ENCODE measurements around the gene ZFPM1.
"Not testable (repeated sequence)": the region's sequence is repeated elsewhere in the genome, so short reads cannot be mapped to it uniquely, and the experiment has no call there.

Gene ZFPM1

GRCh38 chr16:88467541-88467944, 14.5 kb downstream of the ZFPM1 start:
- DNase-seq: no peak

DNA sequence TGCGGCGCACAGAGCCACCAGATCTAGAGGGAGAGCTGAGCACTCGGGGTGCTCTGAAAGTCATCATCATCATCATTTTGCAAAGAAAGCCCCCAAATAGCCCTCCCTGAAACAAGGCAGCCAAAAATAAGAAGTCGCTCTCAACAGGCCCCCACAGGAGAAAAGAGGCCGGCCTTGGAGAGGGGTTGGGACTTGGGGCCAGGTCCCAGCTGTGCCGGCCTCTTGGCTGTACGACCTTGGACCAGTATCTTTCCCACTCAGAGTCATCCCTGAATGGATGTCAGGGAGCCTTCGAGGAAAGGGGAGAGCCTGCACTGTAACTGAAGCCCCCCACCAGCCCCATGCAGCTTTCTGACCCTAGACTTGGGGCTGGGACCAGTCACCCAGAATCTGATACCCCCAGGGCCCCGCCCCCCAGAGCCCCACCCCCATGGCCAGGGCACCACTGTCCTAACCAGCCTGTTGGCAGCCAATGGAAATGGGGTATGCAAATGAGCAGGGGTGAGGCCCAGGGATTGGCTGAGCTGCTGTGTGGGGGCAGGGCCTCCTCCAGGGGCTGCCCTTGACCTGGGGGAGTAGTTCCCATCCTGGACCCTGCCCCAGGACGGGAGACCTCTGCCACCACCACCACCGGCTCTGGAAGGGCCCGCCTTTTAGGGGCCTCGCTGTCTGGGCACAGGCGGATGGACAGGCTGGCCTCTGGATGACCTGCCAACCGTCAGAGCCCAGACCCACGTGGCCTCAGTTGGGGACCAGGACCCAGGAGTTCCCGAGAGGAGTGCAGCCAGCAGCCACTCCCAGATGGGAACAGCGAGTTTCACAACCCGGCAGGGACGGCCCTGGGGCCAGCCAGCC, 15.4 kb downstream of the ZFPM1 start:
- DNase-seq: no peak

DNA sequence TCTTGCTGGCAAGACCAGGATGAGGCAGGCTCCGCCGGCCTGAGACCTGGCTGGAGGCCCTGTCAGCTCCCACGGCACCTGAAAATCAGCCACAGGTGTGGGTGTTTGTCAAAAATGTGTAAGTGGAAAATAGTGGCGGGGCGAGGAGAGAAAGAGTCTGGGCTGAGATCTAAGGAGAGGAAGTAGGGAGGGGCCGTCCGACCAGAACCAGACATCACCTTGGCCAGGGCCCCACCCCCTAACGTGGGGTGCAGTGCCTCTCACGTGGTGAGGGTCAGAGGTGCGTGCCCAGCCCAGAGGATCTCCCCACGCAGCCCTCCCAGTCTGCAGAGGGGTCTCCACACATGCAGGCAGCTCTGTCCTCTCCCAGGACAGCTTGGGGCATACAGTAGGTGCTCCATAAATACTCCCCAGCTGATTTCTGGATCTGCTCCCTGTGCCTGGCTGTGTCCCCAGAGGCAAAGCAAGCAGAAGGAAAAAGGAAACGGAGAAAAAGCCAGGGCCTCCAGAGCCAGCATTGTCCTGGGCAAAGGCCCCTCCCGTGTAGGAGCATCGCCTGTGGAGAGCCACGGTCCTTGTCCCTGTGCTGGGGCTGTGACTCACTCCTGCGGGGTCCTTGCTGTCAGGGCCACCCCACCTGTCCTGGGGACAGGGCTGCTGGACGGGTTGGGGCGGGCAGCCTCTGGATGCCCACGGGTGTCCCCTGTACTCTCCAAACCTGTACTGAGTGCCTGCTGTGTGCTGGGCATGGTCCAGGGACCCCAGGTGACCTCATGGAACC, 16.7 kb downstream of the ZFPM1 start:
- DNase-seq: peak; percentile 61

DNA sequence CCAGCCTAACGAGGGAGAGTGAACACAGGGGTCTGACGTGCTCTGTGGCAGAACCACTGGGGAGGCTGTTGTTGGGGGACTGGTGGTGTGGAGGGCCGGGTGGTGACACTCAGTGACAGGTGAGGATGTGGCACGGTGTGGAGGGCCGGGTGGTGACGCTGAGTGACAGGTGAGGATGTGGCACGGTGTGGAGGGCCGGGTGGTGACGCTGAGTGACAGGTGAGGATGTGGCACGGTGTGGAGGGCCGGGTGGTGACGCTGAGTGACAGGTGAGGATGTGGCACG, 17.3 kb downstream of the ZFPM1 start:
- not testable (repeated sequence) for DNase-seq

- DNase-seq: not testable (repeated sequence)
Observed at GRCh38 chr16:88470696-88471095, 17.6 kb downstream of the ZFPM1 start.

DNA sequence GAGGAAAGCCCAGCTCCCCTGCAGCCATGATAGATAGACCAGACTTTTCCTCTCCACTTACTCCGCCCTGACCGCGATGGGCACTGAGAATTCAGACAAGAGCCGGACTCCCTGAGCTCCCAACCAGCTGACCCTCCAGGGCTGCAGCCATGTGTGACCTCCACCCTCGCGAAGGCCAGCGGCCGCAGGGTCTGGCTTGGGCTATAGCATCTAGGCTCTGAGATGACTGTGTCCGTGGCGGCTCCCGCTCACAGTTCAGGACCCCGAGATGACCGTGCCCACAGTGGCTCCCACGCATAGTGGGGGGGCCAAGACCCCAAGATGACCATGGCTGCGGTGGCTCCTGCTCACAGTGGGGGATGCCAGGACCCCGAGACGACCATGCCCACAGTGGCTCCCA, 18.0 kb downstream of the ZFPM1 start:
- no peak for DNase-seq

- DNase-seq: no peak
Observed at GRCh38 chr16:88471575-88471974, 18.5 kb downstream of the ZFPM1 start.

GRCh38 chr16:88472069-88472468, 19.0 kb downstream of the ZFPM1 start:
- no peak for DNase-seq

DNA sequence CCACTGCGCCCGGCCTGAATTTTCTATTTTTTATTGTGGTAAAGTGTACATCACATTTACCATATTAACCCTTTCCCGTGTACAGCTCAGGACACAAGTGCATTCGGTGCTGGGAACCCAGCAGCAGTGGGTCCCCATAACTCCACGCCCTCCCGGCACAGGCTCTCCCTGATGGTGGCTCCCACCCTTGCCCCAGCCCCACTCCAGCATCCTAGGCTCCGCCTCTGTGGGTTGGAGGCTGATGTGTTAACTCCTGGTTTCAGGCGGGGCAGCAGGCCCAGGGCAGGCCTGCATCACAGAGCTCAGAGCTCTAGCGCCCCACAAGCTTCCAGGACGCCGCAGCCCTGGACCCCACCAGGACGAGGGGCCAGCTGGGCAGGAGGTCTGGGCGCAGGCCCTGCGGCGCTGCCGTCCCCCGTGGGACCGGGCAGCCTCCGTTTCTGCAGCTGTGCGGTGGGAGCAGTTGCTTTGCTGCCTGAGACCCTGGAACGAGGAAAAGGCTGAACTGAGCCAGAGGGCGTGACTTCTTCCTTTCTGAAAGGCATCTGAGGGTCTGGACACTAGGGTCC, 19.6 kb downstream of the ZFPM1 start:
- no peak for DNase-seq

- no peak for DNase-seq
Observed at GRCh38 chr16:88473666-88474534, 20.8 kb downstream of the ZFPM1 start.

DNA sequence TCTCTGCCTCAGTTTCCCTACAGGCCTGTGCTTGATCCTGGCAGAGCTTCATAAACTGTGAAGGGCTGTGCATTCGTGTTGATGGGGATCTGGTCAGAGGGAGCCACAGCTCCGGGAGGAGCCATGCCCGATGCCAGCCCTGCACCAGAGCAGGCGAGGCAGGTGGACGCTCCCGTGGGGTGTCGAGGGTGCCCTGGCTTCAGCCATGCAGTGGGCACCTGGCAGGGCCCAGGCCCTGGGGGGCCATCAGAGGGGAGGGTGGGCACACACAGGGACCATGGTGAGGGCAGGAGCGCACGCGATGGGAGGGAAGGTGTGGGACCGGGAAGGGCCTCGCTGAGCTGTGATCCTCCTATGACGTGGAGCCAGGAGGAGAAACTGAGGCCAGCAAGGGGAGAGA, 22.0 kb downstream of the ZFPM1 start:
- no peak for DNase-seq

GRCh38 chr16:88476203-88476602, 23.1 kb downstream of the ZFPM1 start:
- no peak for DNase-seq

GRCh38 chr16:88476817-88477397, 23.8 kb downstream of the ZFPM1 start:
- no peak for DNase-seq

GRCh38 chr16:88477631-88478519, 24.8 kb downstream of the ZFPM1 start:
- no peak for DNase-seq

DNA sequence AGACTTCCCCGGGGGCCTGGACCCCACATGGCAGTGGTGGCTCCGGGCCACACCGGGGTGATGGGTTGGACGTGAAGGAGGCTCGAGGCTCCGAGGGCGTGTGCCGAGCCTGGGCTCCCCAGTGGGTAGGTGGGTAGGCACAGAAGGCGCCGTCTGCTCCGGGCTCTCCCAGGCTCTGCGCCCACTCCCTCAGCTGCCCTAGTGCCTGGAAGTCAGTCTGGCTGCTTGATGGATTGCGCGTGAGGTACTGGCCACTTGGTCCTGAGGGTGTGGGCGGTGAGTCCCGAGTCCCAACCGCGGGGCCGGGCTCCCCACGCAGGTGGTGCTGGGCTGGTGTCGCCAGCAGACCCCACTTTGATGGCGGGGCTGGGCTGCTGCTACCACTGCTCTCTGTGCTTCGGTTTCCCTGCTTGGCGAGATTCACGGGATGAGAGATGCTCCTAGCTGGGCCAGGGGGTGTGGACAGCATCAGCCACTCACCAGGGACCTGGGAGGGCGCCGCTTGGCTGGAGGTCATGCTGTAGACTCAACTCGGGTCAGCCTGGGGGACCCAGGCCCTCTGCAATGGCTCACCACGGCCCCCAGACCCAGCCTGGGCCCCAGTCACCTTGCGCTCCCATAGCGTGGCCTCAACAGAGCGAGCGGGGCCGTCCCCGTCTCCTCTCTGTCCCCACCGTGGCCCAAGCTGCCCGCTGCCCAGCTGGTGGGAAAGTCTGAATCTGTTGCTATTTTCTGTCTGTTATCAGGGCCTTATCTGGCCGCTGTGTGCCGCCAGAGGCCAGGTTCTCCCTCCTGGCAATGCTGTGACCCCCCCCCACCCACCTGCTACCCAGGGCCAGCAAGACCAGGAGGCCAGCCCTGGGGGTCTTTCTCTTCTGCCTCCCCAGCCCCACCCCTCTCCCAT, 26.1 kb downstream of the ZFPM1 start:
- no peak for DNase-seq

DNA sequence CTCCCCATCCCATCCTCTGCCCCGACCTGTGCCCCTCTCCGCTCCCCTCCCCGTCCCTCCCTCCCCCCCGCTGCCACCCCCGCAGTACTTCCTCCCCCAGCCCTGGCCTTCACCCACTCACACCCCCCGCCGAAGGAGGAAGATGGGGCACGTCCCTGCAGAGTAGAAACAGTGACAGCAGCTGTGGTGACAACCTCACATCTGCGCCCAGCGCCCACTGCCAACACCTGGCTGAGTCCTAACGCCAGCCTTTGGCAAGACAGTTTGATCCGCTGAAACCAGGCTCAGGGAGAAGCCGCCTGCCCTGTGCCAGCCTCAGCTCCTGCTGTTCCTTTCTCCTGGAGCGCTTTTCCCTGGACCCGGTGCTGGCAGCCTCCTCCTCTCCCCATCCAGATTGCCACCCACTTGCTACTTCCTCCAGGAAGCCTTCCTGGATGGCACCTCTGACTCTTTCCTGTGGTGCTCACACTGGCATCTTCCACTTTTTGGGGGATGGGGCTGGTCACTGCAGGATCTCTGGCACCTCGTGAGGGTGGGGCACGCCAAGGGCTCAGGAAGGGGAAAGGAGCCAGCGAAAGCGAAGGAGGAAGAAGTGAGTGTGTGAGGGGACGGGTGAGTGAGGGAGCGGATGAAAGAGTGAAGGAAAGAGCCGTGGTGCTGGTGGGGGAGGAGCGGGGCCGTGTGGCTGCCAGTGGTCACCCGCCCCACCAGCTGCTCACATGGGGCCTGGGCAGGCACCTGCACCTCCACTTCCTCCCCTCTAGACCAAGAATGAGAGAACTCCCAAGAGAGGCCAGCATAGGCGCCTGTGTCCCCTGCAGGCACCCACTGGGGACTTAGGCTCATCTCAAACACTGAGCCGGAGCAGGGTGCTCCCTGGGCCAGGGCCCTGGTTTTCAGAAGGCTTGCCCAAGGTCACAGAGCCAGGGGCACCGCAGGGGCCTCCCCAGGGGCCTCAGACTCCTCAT, 27.0 kb downstream of the ZFPM1 start:
- peak; percentile 38 for DNase-seq

GRCh38 chr16:88480829-88481228, 27.7 kb downstream of the ZFPM1 start:
- no peak for DNase-seq

- no peak for DNase-seq
Observed at GRCh38 chr16:88481851-88482250, 28.8 kb downstream of the ZFPM1 start.

Measured in CD4-positive, alpha-beta T cell treated with Interleukin-4 for 4 hours (primary cell).